ENCODE measurements around the gene TMEM8B. TPM values are rescaled to one million over a fixed set of nuclear protein-coding genes. Genes with fewer than 3 reads are reported as not detected.

The TMEM8B gene
- total and polyA plus RNA-seq, 9 of the 15 experiments (the other 6 are each of a cell fraction or from before 2014, with no cell fraction given) = 0.01 to 2.2 (median 1.1) TPM

- no peak for TF ChIP-seq MGA (IDR thresholded peaks at IDR 0.05)
- no peak for TF ChIP-seq ZNF277 (CRISPR knock-in tag; IDR thresholded peaks at IDR 0.05; ENCODE audit: borderline replicate concordance)
- TF ChIP-seq MXI1 (IDR thresholded peaks at IDR 0.05; ENCODE audit: low read depth, low read length) = no peak
- no peak for TF ChIP-seq ZNF134 (CRISPR knock-in tag; conservative IDR thresholded peaks at IDR 0.05)
- no peak for TF ChIP-seq ZNF780A (CRISPR knock-in tag; IDR thresholded peaks at IDR 0.05)
These were observed 78.9 kb downstream of the TMEM8B start (continued) for GRCh38 chr9:35907711-35908503.
